ENCODE data around the gene MAP3K14. TPM values are rescaled to one million over a fixed set of nuclear protein-coding genes. Genes with fewer than 3 reads are reported as not detected.
A peak's percentile ranks its signal among the peaks of the same experiment; 100 is the strongest.
"Not testable (repeated sequence)": the region's sequence is repeated elsewhere in the genome, so short reads cannot be mapped to it uniquely, and the experiment has no call there.

The MAP3K14 gene
- total and polyA plus RNA-seq, 7 donors, result 12.4 to 53.5 (median 24.6) TPM

DNA sequence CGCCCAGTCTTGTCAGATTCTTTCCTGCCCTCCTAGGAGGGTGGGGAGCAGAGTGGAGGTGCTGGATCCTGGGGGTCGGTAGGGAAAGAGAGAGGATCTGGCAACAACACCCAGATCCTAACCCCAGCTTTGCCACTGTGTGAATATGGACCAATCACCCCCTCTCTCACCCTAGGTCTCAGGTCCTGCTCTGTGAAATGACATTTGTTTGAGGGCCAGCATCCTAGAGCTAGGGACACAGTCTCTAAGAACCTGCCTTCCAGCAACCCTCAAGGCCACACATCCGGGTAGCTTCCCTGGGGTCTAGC, 28.4 kb upstream of the MAP3K14 start:
- H3K9me3 ChIP-seq, result no peaks in the 10 kb centered on the region
- intact Hi-C loops (cut with DNase I), result no loop called here
- no peak overlapping the region for H3K27ac ChIP-seq
- H3K36me3 ChIP-seq (ENCODE audit: insufficient read depth in 1 of 2, low read depth in 1 of 2), result no peaks in the 10 kb centered on the region
- TF ChIP-seq, protein P1, sequence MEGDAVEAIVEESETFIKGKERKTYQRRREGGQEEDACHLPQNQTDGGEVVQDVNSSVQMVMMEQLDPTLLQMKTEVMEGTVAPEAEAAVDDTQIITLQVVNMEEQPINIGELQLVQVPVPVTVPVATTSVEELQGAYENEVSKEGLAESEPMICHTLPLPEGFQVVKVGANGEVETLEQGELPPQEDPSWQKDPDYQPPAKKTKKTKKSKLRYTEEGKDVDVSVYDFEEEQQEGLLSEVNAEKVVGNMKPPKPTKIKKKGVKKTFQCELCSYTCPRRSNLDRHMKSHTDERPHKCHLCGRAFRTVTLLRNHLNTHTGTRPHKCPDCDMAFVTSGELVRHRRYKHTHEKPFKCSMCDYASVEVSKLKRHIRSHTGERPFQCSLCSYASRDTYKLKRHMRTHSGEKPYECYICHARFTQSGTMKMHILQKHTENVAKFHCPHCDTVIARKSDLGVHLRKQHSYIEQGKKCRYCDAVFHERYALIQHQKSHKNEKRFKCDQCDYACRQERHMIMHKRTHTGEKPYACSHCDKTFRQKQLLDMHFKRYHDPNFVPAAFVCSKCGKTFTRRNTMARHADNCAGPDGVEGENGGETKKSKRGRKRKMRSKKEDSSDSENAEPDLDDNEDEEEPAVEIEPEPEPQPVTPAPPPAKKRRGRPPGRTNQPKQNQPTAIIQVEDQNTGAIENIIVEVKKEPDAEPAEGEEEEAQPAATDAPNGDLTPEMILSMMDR (IDR thresholded peaks at IDR 0.05), result no peak
- H3K4me1 ChIP-seq, result no peaks in the 10 kb centered on the region
- H3K4me3 ChIP-seq, result no peak overlapping the region
- WGBS, 3 donors, result 70 to 77% (median 74%) methylated on average over 3 of the region's 3 CpGs
- no peaks in the 10 kb centered on the region for H3K27me3 ChIP-seq (ENCODE audit: insufficient read depth in 3 of 3, low read length in 2 of 3)
- ATAC-seq (peak in 1 of 4 donors; percentile 40), DNase-seq (peak in 1 of 2 donors; percentile 34)

DNA sequence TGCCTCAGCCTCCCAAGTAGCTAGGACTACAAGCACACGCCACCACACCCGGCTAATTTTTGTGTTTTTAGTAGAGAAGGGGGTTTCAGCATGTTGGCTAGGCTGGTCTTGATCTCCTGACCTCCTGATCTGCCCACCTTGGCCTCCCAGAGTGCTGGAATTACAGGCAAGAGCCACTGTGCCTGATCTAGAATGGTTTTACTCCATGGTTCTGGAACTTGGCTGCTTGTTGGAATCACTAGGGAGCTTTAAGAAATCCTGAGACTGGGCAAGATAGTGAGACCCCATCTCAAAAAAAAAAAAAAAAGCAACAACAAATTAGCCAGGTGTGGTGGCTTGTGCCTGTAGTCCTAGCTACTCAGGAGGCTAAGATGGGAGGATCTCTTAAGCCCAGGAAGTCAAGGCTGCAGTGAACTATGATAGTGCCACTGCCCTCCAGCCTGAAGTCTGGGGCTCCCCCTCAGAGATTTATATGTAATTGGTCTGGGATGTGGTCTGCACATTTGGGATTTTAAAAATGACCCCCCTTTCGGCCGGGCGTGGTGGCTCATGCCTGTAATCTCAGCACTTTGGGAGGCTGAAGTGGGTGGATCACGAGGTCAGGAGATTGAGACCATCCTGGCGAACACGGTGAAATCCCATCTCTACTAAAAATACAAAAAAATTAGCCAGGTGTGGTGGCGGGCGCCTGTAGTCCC, 27.3 kb upstream of the MAP3K14 start:
- ATAC-seq; H3K27ac ChIP-seq; H3K36me3 ChIP-seq (ENCODE audit: insufficient read depth in 1 of 2, low read depth in 1 of 2); intact Hi-C loops (cut with DNase I); DNase-seq; H3K27me3 ChIP-seq (ENCODE audit: insufficient read depth in 3 of 3, low read length in 2 of 3); H3K4me3 ChIP-seq; H3K4me1 ChIP-seq; H3K9me3 ChIP-seq: not testable (repeated sequence)
- WGBS, 3 donors, result 93 to 98% (median 96%) methylated on average over 10 of the region's 10 CpGs

DNA sequence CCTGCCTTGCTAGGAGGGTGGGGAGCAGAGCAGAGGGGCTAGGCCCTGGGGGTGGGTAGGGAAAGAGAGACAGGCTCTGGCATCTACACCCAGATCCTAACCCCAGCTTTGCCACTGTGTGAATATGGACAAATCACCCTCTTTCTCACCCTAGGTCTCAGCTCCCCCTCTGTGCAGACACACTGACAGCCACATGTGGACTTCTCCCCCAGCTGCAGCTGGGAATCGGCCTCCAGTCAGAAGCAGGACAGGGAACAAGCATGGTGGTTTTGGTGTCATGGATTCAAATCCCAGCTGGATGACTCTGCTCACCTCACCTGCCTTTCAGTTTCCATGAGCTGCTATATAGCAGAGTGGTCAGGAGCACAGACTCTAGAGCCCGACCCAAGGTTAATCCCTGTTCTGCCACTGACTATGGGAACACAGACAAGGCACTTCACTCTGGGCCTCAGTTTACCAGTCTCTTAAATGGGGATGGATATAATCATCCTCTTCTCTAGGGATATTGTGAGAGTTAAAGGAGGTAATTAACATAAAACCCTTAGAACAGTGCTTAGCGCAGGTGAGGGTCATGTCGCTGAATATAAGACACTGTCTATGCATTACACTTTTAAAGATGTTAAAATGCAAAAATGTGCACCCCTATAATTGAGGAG, 26.2 kb upstream of the MAP3K14 start:
- intact Hi-C loops (cut with DNase I), result no loop called here
- H3K27ac ChIP-seq, result no peak overlapping the region
- H3K4me3 ChIP-seq, result no peak overlapping the region
- 88 to 93% (median 91%) methylated on average over 4 of the region's 4 CpGs for WGBS, 3 donors
- H3K4me1 ChIP-seq, result no peaks in the 10 kb centered on the region
- no peaks in the 10 kb centered on the region for H3K36me3 ChIP-seq (ENCODE audit: insufficient read depth in 1 of 2, low read depth in 1 of 2)
- DNase-seq (no peak), ATAC-seq (no peak)
- no peaks in the 10 kb centered on the region for H3K27me3 ChIP-seq (ENCODE audit: insufficient read depth in 3 of 3, low read length in 2 of 3)
- no peaks in the 10 kb centered on the region for H3K9me3 ChIP-seq
- TF ChIP-seq, protein P1 (IDR thresholded peaks at IDR 0.05), result no peak

DNA sequence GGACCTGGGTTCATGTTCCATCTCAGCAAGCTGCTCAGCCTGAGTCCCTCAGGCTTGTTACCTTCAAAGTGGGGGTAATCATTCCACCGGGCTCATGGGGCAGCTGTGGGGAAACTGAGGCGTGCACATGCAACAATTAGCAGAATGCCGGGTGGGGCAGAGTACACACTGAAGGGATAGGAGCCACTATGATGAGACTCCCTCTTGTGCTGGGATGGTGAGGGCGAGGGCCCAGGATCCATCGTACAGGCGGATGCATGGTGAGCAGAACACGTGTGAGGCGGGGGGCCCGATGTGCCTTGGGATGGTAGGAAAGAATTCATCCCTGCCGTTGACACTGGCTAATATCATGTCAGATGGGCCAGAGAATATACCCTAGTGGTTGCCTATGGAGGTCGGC, 25.5 kb upstream of the MAP3K14 start:
- intact Hi-C loops (cut with DNase I), result no loop called here
- Histone ChIP-seq H3K27ac (no peak overlapping the region), H3K4me3 (no peak overlapping the region), H3K9me3 (no peaks in the 10 kb centered on the region), H3K27me3 (ENCODE audit: insufficient read depth in 3 of 3, low read length in 2 of 3) (no peaks in the 10 kb centered on the region), H3K4me1 (no peaks in the 10 kb centered on the region), H3K36me3 (ENCODE audit: insufficient read depth in 1 of 2, low read depth in 1 of 2) (no peaks in the 10 kb centered on the region)
- no peak for ATAC-seq
- no peak for DNase-seq
- TF ChIP-seq, protein P1 (IDR thresholded peaks at IDR 0.05), result no peak
- WGBS, 3 donors, result 89 to 94% (median 91%) methylated on average over 11 of the region's 11 CpGs

DNA sequence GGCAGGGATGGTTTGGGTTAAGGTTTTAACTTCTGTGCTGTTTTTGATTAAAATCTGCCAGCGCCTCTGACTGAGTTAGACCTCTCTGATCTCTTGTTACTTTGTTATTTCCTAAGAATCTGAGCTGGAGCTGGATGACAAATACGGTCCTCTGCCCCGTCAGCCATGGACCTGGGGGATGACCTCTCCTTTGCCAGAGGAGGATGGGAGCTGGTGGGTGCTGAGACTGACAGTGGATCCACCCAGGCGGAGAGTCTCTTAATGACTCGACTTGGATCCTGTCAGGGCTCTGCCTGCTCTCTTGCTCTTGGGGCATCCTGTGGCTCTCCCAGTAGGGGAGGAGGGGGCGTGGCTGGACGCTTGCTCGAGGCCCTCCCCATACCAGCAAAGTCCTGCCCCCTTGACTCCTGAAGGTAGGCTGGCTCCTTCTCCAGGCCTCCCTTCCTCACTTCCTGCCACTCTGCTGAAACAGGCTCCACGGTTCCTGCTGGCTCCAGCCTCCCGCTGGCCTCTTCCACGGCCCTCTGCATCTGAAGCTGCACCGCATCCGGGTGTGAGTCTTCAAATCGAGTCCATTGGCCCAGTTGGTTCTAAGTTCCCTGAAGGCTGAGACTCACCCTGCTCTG, 24.8 kb upstream of the MAP3K14 start:
- TF ChIP-seq, protein P1 (IDR thresholded peaks at IDR 0.05), result no peak
- Histone ChIP-seq H3K27me3 (ENCODE audit: insufficient read depth in 3 of 3, low read length in 2 of 3) (no peaks in the 10 kb centered on the region), H3K9me3 (no peaks in the 10 kb centered on the region), H3K4me1 (no peaks in the 10 kb centered on the region), H3K36me3 (ENCODE audit: insufficient read depth in 1 of 2, low read depth in 1 of 2) (no peaks in the 10 kb centered on the region), H3K4me3 (no peak overlapping the region), H3K27ac (no peak overlapping the region)
- ATAC-seq (peak in 3 of 4 donors; percentile 28 to 37 (median 28)), DNase-seq (peak; percentile 69 to 72)
- intact Hi-C loops (cut with DNase I), result no loop called here
- WGBS, 3 donors, result 50 to 59% (median 50%) methylated on average over 14 of the region's 14 CpGs
